Nephron progenitor cell (in vitro differentiated cells): Measurements from ENCODE around the gene GALNT2.

Experiments used
- DNase-seq: peaks from one replicate; pipeline ENCODE4 v3.0.0; 2021
- H3K27ac Mint-ChIP-seq: 2 replicates; pipeline ENCODE4 v1.8.0; 2021; ENCODE audit warnings: mild to moderate bottlenecking, moderate library complexity, mixed read lengths
- H3K27me3 Mint-ChIP-seq: 2 replicates; pipeline ENCODE4 v1.8.0; 2021; ENCODE audit warnings: mild to moderate bottlenecking, low read depth, mixed read lengths; ENCODE audit not compliant: poor library complexity
- H3K36me3 Mint-ChIP-seq: 2 replicates; pipeline ENCODE4 v1.8.0; 2021; ENCODE audit warnings: low read depth, mixed read lengths
- H3K4me1 Mint-ChIP-seq: 2 replicates; pipeline ENCODE4 v1.8.0; 2021; ENCODE audit warnings: mixed read lengths
- H3K4me3 Mint-ChIP-seq: 2 replicates; pipeline ENCODE4 v1.8.0; 2021; ENCODE audit warnings: mild to moderate bottlenecking, moderate library complexity, mixed read lengths
- H3K9me3 Mint-ChIP-seq: 2 replicates; pipeline ENCODE4 v1.8.0; 2021; ENCODE audit warnings: mild to moderate bottlenecking, moderate library complexity, mixed read lengths
- CTCF ChIP-seq: fragments of 200-600 bp; sonication (generic); IDR thresholded peaks from 2 replicates; pipeline ENCODE4 v1.5.0; 2021; ENCODE audit warnings: antibody characterized with exemption

The GALNT2 gene

DNA sequence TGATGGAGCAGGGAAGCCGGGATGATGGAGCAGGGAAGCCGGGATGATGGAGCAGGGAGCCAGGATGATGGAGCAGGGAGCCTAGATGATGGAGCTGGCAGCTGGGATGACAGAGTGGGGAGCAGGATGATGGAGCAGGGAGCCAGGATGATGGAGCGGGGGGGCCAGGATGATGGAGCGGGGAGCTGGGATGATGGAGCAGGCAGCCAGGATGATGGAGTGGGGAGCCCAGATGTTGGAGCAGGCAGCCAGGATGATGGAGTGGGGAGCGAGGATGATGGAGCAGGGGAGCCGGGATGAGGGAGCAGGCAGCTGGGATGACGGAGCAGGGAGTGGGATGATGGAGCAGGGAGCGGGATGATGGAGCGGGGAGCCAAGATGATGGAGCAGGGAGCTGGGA is 16.0 kb downstream of the GALNT2 start:
- Mint-ChIP-seq H3K9me3 (peaks cover 6% of the 10 kb centered on the region), H3K4me1 (peaks cover 59% of the 10 kb centered on the region), H3K4me3 (no peak overlapping the region), H3K27ac (no peak overlapping the region), H3K36me3 (peaks cover 11% of the 10 kb centered on the region), H3K27me3 (peaks cover 7% of the 10 kb centered on the region)
- DNase-seq: no peak
- TF ChIP-seq CTCF: no peak

DNA sequence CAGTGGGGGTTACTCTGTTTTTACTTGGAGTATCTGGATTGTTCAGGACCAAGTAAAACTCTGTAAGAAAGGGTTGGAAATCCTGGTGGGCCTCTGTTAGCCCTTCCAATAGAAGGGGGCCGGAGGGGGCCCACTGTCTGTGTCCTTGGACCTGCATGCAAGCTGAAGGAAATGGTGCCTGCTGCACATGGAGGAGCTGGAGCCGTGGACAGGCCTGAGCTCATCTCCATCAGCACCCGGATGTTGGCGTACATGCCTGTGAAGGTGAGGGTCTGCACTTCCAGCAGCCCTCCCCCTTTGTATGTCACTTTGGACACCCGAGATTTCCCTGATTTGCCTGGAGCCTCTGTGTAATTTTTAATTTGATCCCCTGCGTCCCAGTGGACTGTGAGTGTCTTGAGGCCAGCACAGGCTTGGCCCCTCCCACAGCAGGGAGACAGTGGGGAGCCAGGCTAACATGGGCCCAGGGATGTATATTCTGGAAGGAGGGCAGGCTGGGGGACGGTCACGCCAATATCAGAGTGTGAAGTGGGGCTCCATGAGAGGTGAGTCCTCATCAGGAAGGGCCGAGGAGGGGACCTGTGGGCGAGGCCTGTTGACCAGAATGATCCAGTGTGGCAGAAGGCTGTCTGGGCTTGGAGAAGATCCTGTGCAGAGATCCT is 16.8 kb downstream of the GALNT2 start:
- Mint-ChIP-seq H3K4me3 (no peak overlapping the region), H3K27me3 (peaks cover 7% of the 10 kb centered on the region), H3K27ac (no peak overlapping the region), H3K9me3 (peaks cover 6% of the 10 kb centered on the region), H3K36me3 (peaks cover 11% of the 10 kb centered on the region), H3K4me1 (peaks cover 55% of the 10 kb centered on the region)
- no peak for DNase-seq
- TF ChIP-seq CTCF: no peak

GRCh38 chr1:230084408-230085177 is 17.6 kb downstream of the GALNT2 start:
- H3K4me3 Mint-ChIP-seq: no peak overlapping the region
- DNase-seq: no peak
- H3K27me3 Mint-ChIP-seq: peaks cover 7% of the 10 kb centered on the region
- H3K9me3 Mint-ChIP-seq: peaks cover 6% of the 10 kb centered on the region
- H3K36me3 Mint-ChIP-seq: peaks cover 15% of the 10 kb centered on the region
- TF ChIP-seq CTCF: no peak
- H3K27ac Mint-ChIP-seq: no peak overlapping the region
- peaks cover 48% of the 10 kb centered on the region for H3K4me1 Mint-ChIP-seq

DNA sequence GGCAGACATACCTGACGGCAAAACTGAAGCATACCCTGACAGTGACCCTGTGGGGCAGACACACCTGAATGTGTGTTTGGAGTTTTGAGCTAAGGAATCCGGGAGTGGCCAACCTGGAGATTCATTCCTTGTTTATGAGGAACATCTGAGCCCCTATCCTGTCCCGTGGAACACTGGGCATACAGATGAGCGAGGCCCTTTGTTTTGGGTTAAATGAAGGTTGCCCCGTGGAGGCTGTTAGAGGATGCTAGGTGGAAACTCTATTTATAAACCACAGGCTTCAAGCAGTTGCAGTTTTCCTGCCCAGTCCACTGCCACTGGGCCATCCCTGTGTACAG is 18.1 kb downstream of the GALNT2 start:
- H3K36me3 Mint-ChIP-seq: peaks cover 20% of the 10 kb centered on the region
- peaks cover 7% of the 10 kb centered on the region for H3K27me3 Mint-ChIP-seq
- H3K4me1 Mint-ChIP-seq: peaks cover 42% of the 10 kb centered on the region
- no peak for DNase-seq
- no peak for TF ChIP-seq CTCF
- no peak overlapping the region for H3K27ac Mint-ChIP-seq
- peaks cover 6% of the 10 kb centered on the region for H3K9me3 Mint-ChIP-seq
- no peak overlapping the region for H3K4me3 Mint-ChIP-seq

GRCh38 chr1:230086151-230086550 is 19.1 kb downstream of the GALNT2 start:
- Mint-ChIP-seq H3K4me1 (peaks cover 39% of the 10 kb centered on the region), H3K27me3 (peaks cover 7% of the 10 kb centered on the region)

More at GRCh38 chr1:230086151-230086550, 19.1 kb downstream of the GALNT2 start:
- peaks cover 6% of the 10 kb centered on the region for H3K9me3 Mint-ChIP-seq
- H3K27ac Mint-ChIP-seq: peak overlapping the region; percentile 81
- H3K4me3 Mint-ChIP-seq: no peak overlapping the region
- DNase-seq: no peak
- H3K36me3 Mint-ChIP-seq: peaks cover 31% of the 10 kb centered on the region
- TF ChIP-seq CTCF: no peak
